Neural cell (in vitro differentiated cells): ENCODE results near the gene DGKB. TPM values are rescaled to one million over a fixed set of nuclear protein-coding genes. Genes with fewer than 3 reads are reported as not detected.

Experiments
- H2AFZ ChIP-seq: fragments of 200-600, 300-800 bp; sonication (generic), shearing (Covaris generic); 2 replicates; pipeline ENCODE4 v1.6.0; 2014; ENCODE audit warnings: low read depth, mild to moderate bottlenecking, antibody characterized with exemption, low read length, moderate library complexity
- H3F3A ChIP-seq: fragments of 200-600 bp; shearing (Covaris generic); 2 replicates; pipeline ENCODE4 v1.6.1; 2016; ENCODE audit warnings: mild to moderate bottlenecking, moderate library complexity, mixed read lengths, antibody characterized with exemption, low read length; ENCODE audit not compliant: insufficient read depth, poor library complexity, severe bottlenecking
- H3K27ac ChIP-seq: fragments of 200-600, 300-800 bp; sonication (generic), shearing (Covaris generic); 2 replicates; pipeline ENCODE4 v1.5.1; 2014; ENCODE audit warnings: mild to moderate bottlenecking, low read length, moderate library complexity
- H3K27me3 ChIP-seq: fragments of 300-800, 200-600 bp; sonication (generic), shearing (Covaris generic); 2 replicates; pipeline ENCODE4 v1.6.0; 2014; ENCODE audit warnings: mild to moderate bottlenecking, low read depth, low read length, moderate library complexity; ENCODE audit not compliant: insufficient read depth
- H3K36me3 ChIP-seq: fragments of 300-800, 200-600 bp; sonication (generic), shearing (Covaris generic); 2 replicates; pipeline ENCODE4 v1.5.1; 2014; ENCODE audit warnings: mild to moderate bottlenecking, antibody characterized with exemption, low read length, moderate library complexity; ENCODE audit not compliant: insufficient read depth
- H3K4me2 ChIP-seq: fragments of 300-800, 200-600 bp; sonication (generic), shearing (Covaris generic); 2 replicates; pipeline ENCODE4 v1.6.0; 2014; ENCODE audit warnings: mild to moderate bottlenecking, low read length
- H3K4me3 ChIP-seq: fragments of 300-800, 200-600 bp; sonication (generic), shearing (Covaris generic); 2 replicates; pipeline ENCODE4 v1.5.1; 2014; ENCODE audit warnings: mild to moderate bottlenecking, low read length, moderate library complexity
- H3K79me2 ChIP-seq: fragments of 200-600 bp; shearing (Covaris generic); replicated peaks from 2 replicates; pipeline ENCODE4 v1.6.0; 2014; ENCODE audit warnings: mild to moderate bottlenecking, low read length, moderate library complexity; ENCODE audit not compliant: insufficient read depth
- H3K9ac ChIP-seq: fragments of 300-800, 200-600 bp; sonication (generic), shearing (Covaris generic); 2 replicates; pipeline ENCODE4 v1.6.1; 2016; ENCODE audit warnings: mild to moderate bottlenecking, low read length, mixed read lengths
- H3K9me2 ChIP-seq: fragments of 200-600 bp; shearing (Covaris generic); 2 replicates; pipeline ENCODE4 v1.6.1; 2016; ENCODE audit warnings: mild to moderate bottlenecking, low read length, mixed read lengths; ENCODE audit not compliant: insufficient read depth
- H3K9me3 ChIP-seq: fragments of 200-600, 300-800 bp; sonication (generic), shearing (Covaris generic); 2 replicates; pipeline ENCODE4 v1.6.1; 2016; ENCODE audit warnings: mild to moderate bottlenecking, mixed run types, low read length, moderate library complexity, mixed read lengths
- H4K20me1 ChIP-seq: fragments of 200-600 bp; shearing (Covaris generic); 2 replicates; pipeline ENCODE4 v1.6.1; 2016; ENCODE audit warnings: mild to moderate bottlenecking, mixed run types; ENCODE audit not compliant: insufficient read depth
- EP300 ChIP-seq: fragments of 450-650 bp; conservative IDR thresholded peaks from 2 replicates; pipeline ENCODE4 v1.6.1; 2014; ENCODE audit warnings: antibody characterized with exemption, mild to moderate bottlenecking, moderate library complexity; ENCODE audit not compliant: poor library complexity, severe bottlenecking
- EZH2 ChIP-seq: fragments of 200-600, 300-800 bp; shearing (Covaris generic), sonication (generic); IDR thresholded peaks from 2 replicates; pipeline ENCODE4 v1.6.1; 2014; ENCODE audit warnings: antibody characterized with exemption, low read length, borderline replicate concordance, mild to moderate bottlenecking; ENCODE audit not compliant: insufficient read depth, poor library complexity, severe bottlenecking
- MXI1 ChIP-seq: fragments of 450-650 bp; conservative IDR thresholded peaks from 2 replicates; pipeline ENCODE4 v1.6.1; 2014; ENCODE audit warnings: antibody characterized with exemption, mild to moderate bottlenecking; ENCODE audit not compliant: poor library complexity, severe bottlenecking
- POLR2AphosphoS5 ChIP-seq: IDR thresholded peaks from 2 replicates; pipeline ENCODE4 v1.6.1; 2012
- RAD21 ChIP-seq: fragments of 450-650 bp; conservative IDR thresholded peaks from 2 replicates; pipeline ENCODE4 v1.6.1; 2014; ENCODE audit warnings: antibody characterized with exemption, mild to moderate bottlenecking, moderate library complexity
- SMC3 ChIP-seq: fragments of 450-650 bp; conservative IDR thresholded peaks from 2 replicates; pipeline ENCODE4 v1.6.1; 2014; ENCODE audit warnings: antibody characterized with exemption, mild to moderate bottlenecking, moderate library complexity; ENCODE audit not compliant: poor library complexity
- TAF1 ChIP-seq: IDR thresholded peaks from 2 replicates; pipeline ENCODE4 v1.6.1; 2012; ENCODE audit warnings: low read depth
- polyA plus RNA-seq: library from polyadenylated mRNA; depleted of rRNA; stranded (reverse); fragments of >200 nt; gene quantifications from 2 replicates; pipeline ENCODE4 v1.2.3, GENCODE V29; 2014
- TF ChIP-seq, protein P1 (sequence below): fragments of 450-650 bp; IDR thresholded peaks from 2 replicates; pipeline ENCODE4 v1.5.1; 2014; ENCODE audit warnings: antibody characterized with exemption, mild to moderate bottlenecking, moderate library complexity; ENCODE audit not compliant: poor library complexity, severe bottlenecking
- TF ChIP-seq, protein P2 (sequence below): IDR thresholded peaks from 2 replicates; pipeline ENCODE4 v1.6.1; 2012; ENCODE audit warnings: borderline replicate concordance

Gene DGKB
- polyA plus RNA-seq, 1 donor from 2014 or later = 0.20 TPM

DNA sequence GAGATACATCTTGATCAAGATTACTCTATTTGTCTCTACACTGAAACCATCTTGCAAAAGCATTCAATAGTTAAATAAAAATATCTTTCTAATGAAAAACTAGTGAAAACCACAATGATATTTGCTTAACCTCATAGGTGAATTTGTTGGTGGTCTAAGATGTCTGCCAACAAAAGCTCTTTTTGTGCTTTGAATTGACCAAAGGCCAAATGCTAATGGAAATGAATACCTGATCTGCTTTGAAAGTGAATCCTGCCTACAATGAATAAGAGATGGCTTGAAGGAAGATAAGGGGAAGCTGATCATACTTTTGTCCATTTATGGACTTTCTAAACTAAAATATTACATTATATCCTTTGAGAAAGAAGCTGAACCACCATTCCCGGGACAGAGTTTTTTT, 684.2 kb downstream of the DGKB start:
- no peaks in the 10 kb centered on the region for H3K79me2 ChIP-seq

DNA sequence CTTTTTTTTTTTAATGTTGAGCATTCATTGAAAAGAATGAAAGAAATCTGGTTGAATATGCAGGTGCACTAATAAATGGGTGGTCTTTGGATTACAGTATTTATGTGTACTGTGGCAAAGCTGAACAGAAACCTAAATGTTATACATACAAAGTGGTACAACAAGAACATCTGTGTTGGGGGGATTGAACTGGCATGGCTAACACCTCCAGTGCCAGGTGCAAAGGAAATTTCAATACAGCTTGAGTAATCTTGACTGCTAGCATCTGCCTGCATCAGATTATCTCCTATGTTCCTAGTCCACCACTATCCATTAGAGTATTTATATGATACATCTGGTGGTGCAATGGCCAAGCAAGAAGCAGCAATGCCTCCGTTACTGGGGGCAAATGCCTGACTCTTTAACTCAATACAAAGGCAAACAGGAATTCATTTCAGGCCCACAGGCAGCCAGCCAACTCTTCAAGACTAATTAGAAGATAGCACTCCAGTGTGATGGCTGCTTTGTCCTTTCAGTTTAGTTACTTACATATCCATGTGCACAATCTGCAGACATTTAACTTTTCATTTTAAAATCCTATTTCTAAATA, 692.6 kb downstream of the DGKB start:
- no peaks in the 10 kb centered on the region for H3K36me3 ChIP-seq
- no peaks in the 10 kb centered on the region for H3K9me2 ChIP-seq
- H3K4me2 ChIP-seq = no peak overlapping the region
- H4K20me1 ChIP-seq = no peaks in the 10 kb centered on the region
- no peak overlapping the region for H3K27ac ChIP-seq
- H2AFZ ChIP-seq = no peak overlapping the region
- H3K4me3 ChIP-seq = no peak overlapping the region
- H3K9me3 ChIP-seq = peaks cover 3% of the 10 kb centered on the region
- H3K27me3 ChIP-seq = no peaks in the 10 kb centered on the region
- H3K79me2 ChIP-seq = no peaks in the 10 kb centered on the region
- no peaks in the 10 kb centered on the region for H3F3A ChIP-seq
- no peak overlapping the region for H3K9ac ChIP-seq
- TF ChIP-seq, protein P1, sequence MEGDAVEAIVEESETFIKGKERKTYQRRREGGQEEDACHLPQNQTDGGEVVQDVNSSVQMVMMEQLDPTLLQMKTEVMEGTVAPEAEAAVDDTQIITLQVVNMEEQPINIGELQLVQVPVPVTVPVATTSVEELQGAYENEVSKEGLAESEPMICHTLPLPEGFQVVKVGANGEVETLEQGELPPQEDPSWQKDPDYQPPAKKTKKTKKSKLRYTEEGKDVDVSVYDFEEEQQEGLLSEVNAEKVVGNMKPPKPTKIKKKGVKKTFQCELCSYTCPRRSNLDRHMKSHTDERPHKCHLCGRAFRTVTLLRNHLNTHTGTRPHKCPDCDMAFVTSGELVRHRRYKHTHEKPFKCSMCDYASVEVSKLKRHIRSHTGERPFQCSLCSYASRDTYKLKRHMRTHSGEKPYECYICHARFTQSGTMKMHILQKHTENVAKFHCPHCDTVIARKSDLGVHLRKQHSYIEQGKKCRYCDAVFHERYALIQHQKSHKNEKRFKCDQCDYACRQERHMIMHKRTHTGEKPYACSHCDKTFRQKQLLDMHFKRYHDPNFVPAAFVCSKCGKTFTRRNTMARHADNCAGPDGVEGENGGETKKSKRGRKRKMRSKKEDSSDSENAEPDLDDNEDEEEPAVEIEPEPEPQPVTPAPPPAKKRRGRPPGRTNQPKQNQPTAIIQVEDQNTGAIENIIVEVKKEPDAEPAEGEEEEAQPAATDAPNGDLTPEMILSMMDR = no peak
- TF ChIP-seq RAD21 (no peak), EZH2 (no peak), EP300 (no peak), MXI1 (no peak), SMC3 (no peak), TAF1 (no peak), POLR2AphosphoS5 (no peak)
- TF ChIP-seq, protein P2, sequence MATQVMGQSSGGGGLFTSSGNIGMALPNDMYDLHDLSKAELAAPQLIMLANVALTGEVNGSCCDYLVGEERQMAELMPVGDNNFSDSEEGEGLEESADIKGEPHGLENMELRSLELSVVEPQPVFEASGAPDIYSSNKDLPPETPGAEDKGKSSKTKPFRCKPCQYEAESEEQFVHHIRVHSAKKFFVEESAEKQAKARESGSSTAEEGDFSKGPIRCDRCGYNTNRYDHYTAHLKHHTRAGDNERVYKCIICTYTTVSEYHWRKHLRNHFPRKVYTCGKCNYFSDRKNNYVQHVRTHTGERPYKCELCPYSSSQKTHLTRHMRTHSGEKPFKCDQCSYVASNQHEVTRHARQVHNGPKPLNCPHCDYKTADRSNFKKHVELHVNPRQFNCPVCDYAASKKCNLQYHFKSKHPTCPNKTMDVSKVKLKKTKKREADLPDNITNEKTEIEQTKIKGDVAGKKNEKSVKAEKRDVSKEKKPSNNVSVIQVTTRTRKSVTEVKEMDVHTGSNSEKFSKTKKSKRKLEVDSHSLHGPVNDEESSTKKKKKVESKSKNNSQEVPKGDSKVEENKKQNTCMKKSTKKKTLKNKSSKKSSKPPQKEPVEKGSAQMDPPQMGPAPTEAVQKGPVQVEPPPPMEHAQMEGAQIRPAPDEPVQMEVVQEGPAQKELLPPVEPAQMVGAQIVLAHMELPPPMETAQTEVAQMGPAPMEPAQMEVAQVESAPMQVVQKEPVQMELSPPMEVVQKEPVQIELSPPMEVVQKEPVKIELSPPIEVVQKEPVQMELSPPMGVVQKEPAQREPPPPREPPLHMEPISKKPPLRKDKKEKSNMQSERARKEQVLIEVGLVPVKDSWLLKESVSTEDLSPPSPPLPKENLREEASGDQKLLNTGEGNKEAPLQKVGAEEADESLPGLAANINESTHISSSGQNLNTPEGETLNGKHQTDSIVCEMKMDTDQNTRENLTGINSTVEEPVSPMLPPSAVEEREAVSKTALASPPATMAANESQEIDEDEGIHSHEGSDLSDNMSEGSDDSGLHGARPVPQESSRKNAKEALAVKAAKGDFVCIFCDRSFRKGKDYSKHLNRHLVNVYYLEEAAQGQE = no peak

More for the DNA sequence above, 684.2 kb downstream of the DGKB start:
- Histone ChIP-seq H3K9me3 (no peaks in the 10 kb centered on the region), H3K4me2 (no peak overlapping the region), H3F3A (no peaks in the 10 kb centered on the region), H4K20me1 (no peaks in the 10 kb centered on the region), H3K27ac (no peak overlapping the region), H3K36me3 (no peaks in the 10 kb centered on the region), H2AFZ (no peak overlapping the region), H3K27me3 (no peaks in the 10 kb centered on the region), H3K9ac (no peak overlapping the region), H3K4me3 (no peak overlapping the region), H3K9me2 (no peaks in the 10 kb centered on the region)
- TF ChIP-seq, protein P2 = no peak
- no peak for TF ChIP-seq SMC3
- no peak for TF ChIP-seq MXI1
- no peak for TF ChIP-seq EZH2
- TF ChIP-seq, protein P1 = no peak
- no peak for TF ChIP-seq RAD21
- TF ChIP-seq TAF1 = no peak
